DMS114 treated with DMSO at 0.1 percent for 48 hours (cell line): ENCODE data around the gene MAK.
"Not testable (repeated sequence)": the region's sequence is repeated elsewhere in the genome, so short reads cannot be mapped to it uniquely, and the experiment has no call there.

Experiments used
- DNase-seq: peaks from one replicate; lab custom pipeline; 2025; ENCODE audit not compliant: unreplicated experiment; lab: John Stamatoyannopoulos, UW

MAK gene

GRCh38 chr6:10837995-10838793 is at the start of gene MAK:
Gene MAK (minus strand): TSS chr6:10838539. CDS start chr6:10830648, 7,891 bp downstream.
- peak; percentile 90 for DNase-seq

- peak; percentile 92 for DNase-seq
These were observed 48.6 kb upstream of the MAK start, which contains the start of gene SYCP2L for GRCh38 chr6:10886691-10887502. Gene SYCP2L (plus strand): TSS chr6:10887052. CDS start chr6:10887127, 75 bp downstream.

- DNase-seq: not testable (repeated sequence)
These were observed 48.0 kb upstream of the MAK start for GRCh38 chr6:10886365-10886690.

- DNase-seq: peak; percentile 53
These were observed 46.1 kb upstream of the MAK start for GRCh38 chr6:10884245-10884972.

- no peak for DNase-seq
These were observed 45.2 kb upstream of the MAK start for GRCh38 chr6:10883312-10884244.

- no peak for DNase-seq
These were observed 44.4 kb upstream of the MAK start for GRCh38 chr6:10882657-10883171.

GRCh38 chr6:10882253-10882630 is 43.9 kb upstream of the MAK start:
- DNase-seq: not testable (repeated sequence)

GRCh38 chr6:10880366-10880765 is 42.0 kb upstream of the MAK start:
- no peak for DNase-seq

- DNase-seq: no peak
These were observed 39.5 kb upstream of the MAK start for GRCh38 chr6:10877871-10878270.

GRCh38 chr6:10877012-10877411 is 38.7 kb upstream of the MAK start:
- no peak for DNase-seq

GRCh38 chr6:10875026-10875425 is 36.7 kb upstream of the MAK start:
- DNase-seq: no peak

GRCh38 chr6:10874207-10874606 is 35.9 kb upstream of the MAK start:
- DNase-seq: no peak

GRCh38 chr6:10873374-10873773 is 35.0 kb upstream of the MAK start:
- DNase-seq: no peak

GRCh38 chr6:10867952-10868351 is 29.6 kb upstream of the MAK start:
- no peak for DNase-seq

GRCh38 chr6:10866709-10867108 is 28.4 kb upstream of the MAK start:
- DNase-seq: not testable (repeated sequence)

- not testable (repeated sequence) for DNase-seq
These were observed 24.7 kb upstream of the MAK start for GRCh38 chr6:10863031-10863430.

- no peak for DNase-seq
These were observed 24.0 kb upstream of the MAK start for GRCh38 chr6:10862361-10862760.

- no peak for DNase-seq
These were observed 22.7 kb upstream of the MAK start for GRCh38 chr6:10861086-10861485.

GRCh38 chr6:10857259-10857658 is 18.9 kb upstream of the MAK start:
- DNase-seq: no peak

- DNase-seq: no peak
These were observed 16.7 kb upstream of the MAK start for GRCh38 chr6:10854922-10855632.
